HepG2 (cell line): Measurements from ENCODE around the gene HRC. TPM values are rescaled to one million over a fixed set of nuclear protein-coding genes. Genes with fewer than 3 reads are reported as not detected.

Experiments used
- ATAC-seq: fragments of 200-7000 bp; cut with Tn5 transposase; 3 replicates; pipeline ENCODE4 v1.9.1; 2020; ENCODE audit warnings: mild to moderate bottlenecking, moderate library complexity
- BruUV-seq: library from RNA; stranded (reverse); fragments of 400-500 nt; replicated peaks from 2 replicates; lab custom pipeline; 2021; lab: Mats Ljungman, UMichigan
- CTCF ChIA-PET: fragments of 300-600 bp; formaldehyde crosslinking; extraction: SDS; loops from one replicate; lab custom pipeline; 2021; ENCODE audit warnings: low total read pairs, inconsistent platforms, low intra/inter-chr PET ratio; lab: Yijun Ruan, JAX
- POLR2A ChIA-PET: fragments of 350-600 bp; sonication (Branson Sonifier 250); formaldehyde crosslinking; loops from one replicate; lab custom pipeline; 2020; ENCODE audit warnings: antibody characterized with exemption, inconsistent platforms; lab: Yijun Ruan, JAX
- DNase-seq: peaks from one replicate; pipeline ENCODE4 v3.0.0-alpha.2; 2015; ENCODE audit warnings: low spot score
- FAIRE-seq: peaks from 3 replicates; lab custom pipeline; 2011; peaks lifted over from hg19 to GRCh38; lab: Jason Lieb, UNC
- H2AFZ ChIP-seq: one replicate; pipeline ENCODE4 v1.6.1; 2011; ENCODE audit warnings: low read length, inconsistent platforms
- H3K27ac ChIP-seq: fragments of 300-600 bp; 3 replicates; pipeline ENCODE4 v1.8.0; 2011; ENCODE audit warnings: mixed run types, mild to moderate bottlenecking, mixed read lengths, low read length, inconsistent platforms; ENCODE audit not compliant: insufficient read depth; ENCODE audit errors: extremely low read length
- H3K27me3 ChIP-seq, 2 experiments: fragments of 200-600 bp in 1 of 2; 2 replicates in 1 of 2; 3 replicates in 1 of 2; pipeline versions ENCODE4 v1.6.0 to v1.8.0; 2011; ENCODE audit warnings: low read length in 2 of 2, mild to moderate bottlenecking in 2 of 2, moderate library complexity in 2 of 2, inconsistent platforms in 1 of 2; ENCODE audit not compliant: insufficient read depth in 2 of 2, control insufficient read depth in 1 of 2
- H3K36me3 ChIP-seq, 2 experiments: fragments of 200-600 bp in 1 of 2; replicated peaks in 1 of 2; 2 replicates in 1 of 2; 3 replicates in 1 of 2; pipeline versions ENCODE4 v1.5.1 to v1.8.0; 2011; ENCODE audit warnings: low read length in 2 of 2, inconsistent platforms in 1 of 2; ENCODE audit not compliant: insufficient read depth in 2 of 2, control insufficient read depth in 1 of 2
- H3K4me1 ChIP-seq: 2 replicates; pipeline ENCODE4 v1.5.1; 2012; ENCODE audit warnings: low read length, inconsistent platforms; ENCODE audit not compliant: insufficient read depth
- H3K4me2 ChIP-seq: 2 replicates; pipeline ENCODE4 v1.6.0; 2011; ENCODE audit warnings: low read depth, low read length, inconsistent platforms
- H3K4me3 ChIP-seq, 3 experiments: fragments of 200-600 bp in 1 of 3; sonication (generic), shearing (Covaris generic) in 1 of 3; replicated peaks in 1 of 3; 2 replicates each; pipeline ENCODE4 v1.5.1; 2011 to 2016; ENCODE audit warnings: low read length in 3 of 3, inconsistent platforms in 2 of 3, low read depth in 2 of 3, mild to moderate bottlenecking in 2 of 3, control low read depth in 1 of 3, mixed read lengths in 1 of 3; ENCODE audit not compliant: insufficient read depth in 1 of 3
- H3K79me2 ChIP-seq: one replicate; pipeline ENCODE4 v1.6.1; 2011; ENCODE audit warnings: low read length, inconsistent platforms; ENCODE audit not compliant: insufficient read depth
- H3K9ac ChIP-seq: 2 replicates; pipeline ENCODE4 v1.6.0; 2011; ENCODE audit warnings: mild to moderate bottlenecking, low read depth, low read length, inconsistent platforms; ENCODE audit not compliant: insufficient read depth
- H3K9me3 ChIP-seq: 2 replicates; pipeline ENCODE4 v1.5.1; 2012; ENCODE audit warnings: mild to moderate bottlenecking, low read length
- H4K20me1 ChIP-seq: 2 replicates; pipeline ENCODE4 v1.6.0; 2011; ENCODE audit warnings: inconsistent platforms, mild to moderate bottlenecking, low read length, moderate library complexity; ENCODE audit not compliant: insufficient read depth
- CEBPG ChIP-seq: IDR thresholded peaks from 2 replicates; pipeline ENCODE4 v1.6.1; 2016
- ETV5 ChIP-seq: IDR thresholded peaks from 2 replicates; pipeline ENCODE4 v1.6.1; 2018; ENCODE audit warnings: missing biosample characterization, missing genetic modification reagents, inconsistent platforms, borderline replicate concordance
- HMGXB4 ChIP-seq, 2 experiments: sonication (generic) in 1 of 2; formaldehyde crosslinking in 1 of 2; IDR thresholded peaks; 2 replicates each; pipeline versions ENCODE4 v1.4.0 to v1.6.1; 2018 to 2020; ENCODE audit warnings: missing genetic modification reagents in 2 of 2, borderline replicate concordance in 1 of 2, low read depth in 1 of 2, mild to moderate bottlenecking in 1 of 2, missing biosample characterization in 1 of 2
- KDM2A ChIP-seq: sonication (generic); formaldehyde crosslinking; IDR thresholded peaks from 2 replicates; pipeline ENCODE4 v1.4.0; 2020; ENCODE audit warnings: low read depth, missing genetic modification reagents, borderline replicate concordance
- MTERF4 ChIP-seq: sonication (generic); formaldehyde crosslinking; IDR thresholded peaks from 2 replicates; pipeline ENCODE4 v1.8.0; 2023; ENCODE audit warnings: mild to moderate bottlenecking, missing genetic modification reagents
- PATZ1 ChIP-seq: sonication (generic); formaldehyde crosslinking; IDR thresholded peaks from 2 replicates; pipeline ENCODE4 v1.4.0; 2020; ENCODE audit warnings: missing genetic modification reagents
- POLR2AphosphoS5 ChIP-seq: IDR thresholded peaks from 2 replicates; pipeline ENCODE4 v1.6.1; 2012; ENCODE audit warnings: low read depth, low read length
- PRPF4 ChIP-seq: fragments of 200-400 bp; formaldehyde crosslinking; IDR thresholded peaks from 2 replicates; pipeline ENCODE4 v1.6.1; 2016; ENCODE audit warnings: low read length, low read depth; ENCODE audit not compliant: poor library complexity, severe bottlenecking
- SOX6 ChIP-seq, 2 experiments: fragments of 450-650 bp in 1 of 2; sonication (generic) in 1 of 2; formaldehyde crosslinking in 1 of 2; IDR thresholded peaks; 2 replicates each; pipeline versions ENCODE4 v1.4.0 to v1.6.1; 2017 to 2020; ENCODE audit warnings: antibody characterized with exemption in 1 of 2, mild to moderate bottlenecking in 1 of 2, missing genetic modification reagents in 1 of 2
- ZNF281 ChIP-seq: sonication (generic); formaldehyde crosslinking; IDR thresholded peaks from 2 replicates; pipeline ENCODE4 v1.4.0; 2020; ENCODE audit warnings: missing genetic modification reagents, borderline replicate concordance
- ZNF44 ChIP-seq: sonication (generic); formaldehyde crosslinking; IDR thresholded peaks from 2 replicates; pipeline ENCODE4 v1.5.1; 2020; ENCODE audit warnings: mild to moderate bottlenecking, missing genetic modification reagents
- ZNF775 ChIP-seq: sonication (generic); formaldehyde crosslinking; IDR thresholded peaks from 2 replicates; pipeline ENCODE4 v1.4.0; 2020; ENCODE audit warnings: missing genetic modification reagents, mild to moderate bottlenecking, moderate library complexity, borderline replicate concordance
- ZNF776 ChIP-seq: sonication (generic); formaldehyde crosslinking; IDR thresholded peaks from 2 replicates; pipeline ENCODE4 v1.4.0; 2020; ENCODE audit warnings: mild to moderate bottlenecking, missing genetic modification reagents
- WGBS: methylation state at CpG from one replicate; pipeline ENCODE4 v1.1.6; 2017; ENCODE audit warnings: low lambda C conversion rate; 5-methylcytosine and 5-hydroxymethylcytosine counted together
- in situ Hi-C: cut with HindIII; loops from 2 replicates; pipeline ENCODE4 v1.10.0; 2017; ENCODE audit warnings: low pct_unique_long_range_greater_than_20kb; ENCODE audit not compliant: extremely low pct_ligation_motif_present
- intact Hi-C: fragments of 100-400 bp; cut with micrococcal nuclease; formaldehyde crosslinking; loops from one replicate; pipeline ENCODE4 v1.10.0; 2022; ENCODE audit not compliant: unreplicated experiment
- polyA plus RNA-seq, 8 experiments: library from polyadenylated mRNA; depleted of rRNA in 3 of 8; stranded (reverse) in 7 of 8; unstranded in 1 of 8; fragments of >200 nt; fragmentation: Illumina TruSeq in 4 of 8; extraction: Trizol in 4 of 8; gene quantifications; 2 replicates each; pipeline versions ENCODE4 v1.2.1 to v1.2.3, GENCODE V29; 2011 to 2016; ENCODE audit warnings: low read depth in 4 of 8, missing spikeins in 1 of 8, mixed read lengths in 1 of 8; ENCODE audit not compliant: insufficient read depth in 1 of 8
- total RNA-seq, 5 experiments: library from RNA; depleted of rRNA; stranded (reverse); fragments of >200 nt; fragmentation: Illumina TruSeq; extraction: Trizol; gene quantifications; 2 replicates each; pipeline ENCODE4 v1.2.3, GENCODE V29; 2016; ENCODE audit warnings: low read depth in 1 of 5

HRC gene
- total and polyA plus RNA-seq, 2 of the 13 experiments (the other 11 are each of a cell fraction or from before 2014, with no cell fraction given): 3.6 to 15.4 TPM

GRCh38 chr19:49145573-49146407, 9.4 kb downstream of the HRC start:
- peak; percentile 48 for DNase-seq
- peak overlapping the region; percentile 88 for H2AFZ ChIP-seq
- peak overlapping the region in 2 of 3 experiments; percentile 16 to 45; a peak in 1 of 6 replicates for H3K4me3 ChIP-seq
- H3K36me3 ChIP-seq: no peaks in the 10 kb centered on the region
- 47% methylated on average over 14 of the region's 30 CpGs for WGBS
- BruUV-seq: no TSS peak
- no peaks in the 10 kb centered on the region for H3K9me3 ChIP-seq
- no peaks in the 10 kb centered on the region for H3K79me2 ChIP-seq
- no peak for FAIRE-seq
- H3K27ac ChIP-seq: no peak overlapping the region
- intact Hi-C loops (loop anchor here (5.0 kb wide), 1 partner anchor 48 kb away; no protein-coding TSS in a partner anchor), in situ Hi-C loops (no loop called here)
- peak overlapping the region; percentile 79 for H3K4me2 ChIP-seq
- H4K20me1 ChIP-seq: no peaks in the 10 kb centered on the region
- ATAC-seq: peak; percentile 14
- H3K9ac ChIP-seq: peak overlapping the region; percentile 21; the same call in 1 of the 2 replicates
- peaks cover 42% of the 10 kb centered on the region for H3K4me1 ChIP-seq
- POLR2A ChIA-PET: interaction anchor here (1.0 kb wide), 1 partner anchor 9 kb away, joined by 3 read pairs; no protein-coding TSS in a partner anchor
- CTCF ChIA-PET: interaction anchor here (1.2 to 1.3 kb wide), 3 partner anchors 39 to 53 kb away, joined by 4 to 11 read pairs (median 4); no protein-coding TSS in a partner anchor
- H3K27me3 ChIP-seq: no peaks in the 10 kb centered on the region
- peak; percentile 46; the same call in 1 of the 2 replicates for TF ChIP-seq PATZ1 (CRISPR knock-in tag)
- TF ChIP-seq CEBPG: no peak
- TF ChIP-seq HMGXB4 (CRISPR knock-in tag; IDR thresholded peaks at IDR 0.05; ENCODE audit: borderline replicate concordance in 1 of 2, low read depth in 1 of 2): peak in 1 of 2 experiments; percentile 39; a peak in 1 of 4 replicates
- 0 out of 2 replicates have a peak, but pooled peaks have one; percentile 29 for TF ChIP-seq ZNF776
- peak; percentile 75 for TF ChIP-seq PRPF4
- TF ChIP-seq ETV5 (CRISPR knock-in tag): 0 out of 2 replicates have a peak, but pooled peaks have one; percentile 13
- 0 out of 2 replicates have a peak, but pooled peaks have one; percentile 67 for TF ChIP-seq ZNF44
- peak; percentile 45; the same call in 1 of the 2 replicates for TF ChIP-seq KDM2A (CRISPR knock-in tag)
- no peak for TF ChIP-seq ZNF775 (CRISPR knock-in tag)
- TF ChIP-seq ZNF281 (CRISPR knock-in tag): peak; percentile 50; the same call in 1 of the 2 replicates
- TF ChIP-seq SOX6 (IDR thresholded peaks at IDR 0.05): no peak
- peak; percentile 40; the same call in 1 of the 2 replicates for TF ChIP-seq SOX6 (CRISPR knock-in tag; IDR thresholded peaks at IDR 0.05)
- no peak for TF ChIP-seq POLR2AphosphoS5
- no peak for TF ChIP-seq MTERF4 (CRISPR knock-in tag)
